ENCODE data around the gene KPNA3. TPM values are rescaled to one million over a fixed set of nuclear protein-coding genes. Genes with fewer than 3 reads are reported as not detected.
A peak's percentile ranks its signal among the peaks of the same experiment; 100 is the strongest.

The KPNA3 gene
- total RNA-seq, 1 donor from 2014 or later: 56.3 TPM

- TF ChIP-seq, protein P1, sequence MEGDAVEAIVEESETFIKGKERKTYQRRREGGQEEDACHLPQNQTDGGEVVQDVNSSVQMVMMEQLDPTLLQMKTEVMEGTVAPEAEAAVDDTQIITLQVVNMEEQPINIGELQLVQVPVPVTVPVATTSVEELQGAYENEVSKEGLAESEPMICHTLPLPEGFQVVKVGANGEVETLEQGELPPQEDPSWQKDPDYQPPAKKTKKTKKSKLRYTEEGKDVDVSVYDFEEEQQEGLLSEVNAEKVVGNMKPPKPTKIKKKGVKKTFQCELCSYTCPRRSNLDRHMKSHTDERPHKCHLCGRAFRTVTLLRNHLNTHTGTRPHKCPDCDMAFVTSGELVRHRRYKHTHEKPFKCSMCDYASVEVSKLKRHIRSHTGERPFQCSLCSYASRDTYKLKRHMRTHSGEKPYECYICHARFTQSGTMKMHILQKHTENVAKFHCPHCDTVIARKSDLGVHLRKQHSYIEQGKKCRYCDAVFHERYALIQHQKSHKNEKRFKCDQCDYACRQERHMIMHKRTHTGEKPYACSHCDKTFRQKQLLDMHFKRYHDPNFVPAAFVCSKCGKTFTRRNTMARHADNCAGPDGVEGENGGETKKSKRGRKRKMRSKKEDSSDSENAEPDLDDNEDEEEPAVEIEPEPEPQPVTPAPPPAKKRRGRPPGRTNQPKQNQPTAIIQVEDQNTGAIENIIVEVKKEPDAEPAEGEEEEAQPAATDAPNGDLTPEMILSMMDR (IDR thresholded peaks at IDR 0.05; ENCODE audit: unreplicated experiment): no peak
- no peaks in the 10 kb centered on the region for H3K9me3 Mint-ChIP-seq (ENCODE audit: low read depth)
- H3K4me1 Mint-ChIP-seq (ENCODE audit: low read depth): peaks cover 4% of the 10 kb centered on the region
- no peak for DNase-seq (ENCODE audit: low spot score, unreplicated experiment)
- no peak overlapping the region for H3K27ac Mint-ChIP-seq
- peaks cover 27% of the 10 kb centered on the region for H3K36me3 Mint-ChIP-seq (ENCODE audit: insufficient read depth)
- H3K4me3 Mint-ChIP-seq (ENCODE audit: low read depth): no peak overlapping the region
- H3K27me3 Mint-ChIP-seq: no peaks in the 10 kb centered on the region
These were observed 115.7 kb downstream of the KPNA3 start for GRCh38 chr13:49676581-49677298.

GRCh38 chr13:49670828-49671227 lies 121.7 kb downstream of the KPNA3 start:
- no peaks in the 10 kb centered on the region for H3K9me3 Mint-ChIP-seq (ENCODE audit: low read depth)
- H3K4me3 Mint-ChIP-seq (ENCODE audit: low read depth): no peak overlapping the region
- H3K4me1 Mint-ChIP-seq (ENCODE audit: low read depth): peaks cover 15% of the 10 kb centered on the region
- TF ChIP-seq, protein P1 (IDR thresholded peaks at IDR 0.05; ENCODE audit: unreplicated experiment): no peak
- DNase-seq (ENCODE audit: low spot score, unreplicated experiment): no peak
- H3K27ac Mint-ChIP-seq: no peak overlapping the region
- no peaks in the 10 kb centered on the region for H3K27me3 Mint-ChIP-seq
- H3K36me3 Mint-ChIP-seq (ENCODE audit: insufficient read depth): peaks cover 18% of the 10 kb centered on the region

GRCh38 chr13:49669735-49670309 lies 122.7 kb downstream of the KPNA3 start:
- H3K4me1 Mint-ChIP-seq (ENCODE audit: low read depth): peaks cover 15% of the 10 kb centered on the region
- H3K36me3 Mint-ChIP-seq (ENCODE audit: insufficient read depth): peaks cover 16% of the 10 kb centered on the region
- no peak overlapping the region for H3K27ac Mint-ChIP-seq
- H3K9me3 Mint-ChIP-seq (ENCODE audit: low read depth): no peaks in the 10 kb centered on the region
- peak; percentile 29 for DNase-seq (ENCODE audit: low spot score, unreplicated experiment)
- TF ChIP-seq, protein P1 (IDR thresholded peaks at IDR 0.05; ENCODE audit: unreplicated experiment): peak; percentile 76
- H3K27me3 Mint-ChIP-seq: no peaks in the 10 kb centered on the region
- no peak overlapping the region for H3K4me3 Mint-ChIP-seq (ENCODE audit: low read depth)

DNA sequence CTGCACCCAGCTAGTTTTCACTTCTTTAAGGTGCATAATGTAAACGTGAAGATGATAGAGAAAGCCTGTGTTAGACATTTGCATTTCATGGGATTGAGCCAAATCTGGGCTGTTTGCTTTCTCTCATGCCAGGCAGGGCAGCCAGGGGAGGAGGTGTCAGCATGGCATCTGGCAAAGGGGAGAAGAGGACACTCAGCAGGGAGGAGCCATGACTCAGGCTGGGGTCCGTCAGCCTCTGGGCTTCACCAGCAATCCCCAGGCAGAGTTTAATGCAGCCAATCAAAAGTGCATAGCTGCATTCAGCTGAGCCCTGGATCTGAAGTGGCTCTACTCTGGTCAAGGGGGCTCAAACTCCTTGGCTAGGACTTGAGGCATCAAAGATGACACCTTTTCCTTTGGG lies 124.7 kb downstream of the KPNA3 start:
- no peak for DNase-seq (ENCODE audit: low spot score, unreplicated experiment)
- Mint-ChIP-seq H3K4me1 (ENCODE audit: low read depth) (peaks cover 15% of the 10 kb centered on the region), H3K4me3 (ENCODE audit: low read depth) (no peak overlapping the region), H3K27ac (no peak overlapping the region), H3K27me3 (no peaks in the 10 kb centered on the region), H3K36me3 (ENCODE audit: insufficient read depth) (peaks cover 20% of the 10 kb centered on the region), H3K9me3 (ENCODE audit: low read depth) (no peaks in the 10 kb centered on the region)
- TF ChIP-seq, protein P1 (IDR thresholded peaks at IDR 0.05; ENCODE audit: unreplicated experiment): no peak

DNA sequence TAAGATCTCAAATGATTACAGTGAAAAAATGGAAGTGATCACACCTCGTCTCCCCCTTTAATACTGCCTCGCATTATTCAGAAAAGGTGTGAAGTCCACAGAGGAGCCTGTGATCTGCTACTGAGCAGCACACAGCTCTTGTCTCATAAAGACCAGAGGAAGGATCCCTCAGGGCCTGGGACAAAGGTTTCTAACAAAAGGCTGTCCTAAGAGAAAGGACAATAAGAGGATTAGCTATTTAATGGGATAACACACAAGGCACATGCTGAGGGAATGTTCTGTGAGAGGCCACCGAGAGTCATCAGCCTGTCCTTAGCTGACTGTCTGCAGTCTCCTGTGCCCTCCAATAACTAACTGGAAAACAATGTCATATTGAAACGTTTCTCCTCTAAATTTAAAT lies 127.9 kb downstream of the KPNA3 start:
- DNase-seq (ENCODE audit: low spot score, unreplicated experiment): no peak
- Mint-ChIP-seq H3K27ac (no peak overlapping the region), H3K9me3 (ENCODE audit: low read depth) (no peaks in the 10 kb centered on the region), H3K4me1 (ENCODE audit: low read depth) (peaks cover 3% of the 10 kb centered on the region), H3K36me3 (ENCODE audit: insufficient read depth) (peaks cover 21% of the 10 kb centered on the region), H3K4me3 (ENCODE audit: low read depth) (no peak overlapping the region), H3K27me3 (no peaks in the 10 kb centered on the region)
- TF ChIP-seq, protein P1 (IDR thresholded peaks at IDR 0.05; ENCODE audit: unreplicated experiment): no peak

Measured in progenitor cell of endocrine pancreas (in vitro differentiated cells).